HG03571 (cell line): ENCODE results near the gene LRRC46.

Experiments
- ATAC-seq: cut with Tn5 transposase; IDR thresholded peaks from one replicate; pipeline ENCODE4 v1.9.1; 2021; ENCODE audit not compliant: unreplicated experiment

LRRC46 gene

GRCh38 chr17:47875011-47875985 lies 43.8 kb downstream of the LRRC46 start:
- no peak for ATAC-seq

GRCh38 chr17:47877368-47878034 lies 46.0 kb downstream of the LRRC46 start:
- no peak for ATAC-seq

- ATAC-seq: no peak
Measured at GRCh38 chr17:47878203-47879027, 46.9 kb downstream of the LRRC46 start.

- ATAC-seq: no peak
Measured at GRCh38 chr17:47879028-47879585, 47.6 kb downstream of the LRRC46 start.

DNA sequence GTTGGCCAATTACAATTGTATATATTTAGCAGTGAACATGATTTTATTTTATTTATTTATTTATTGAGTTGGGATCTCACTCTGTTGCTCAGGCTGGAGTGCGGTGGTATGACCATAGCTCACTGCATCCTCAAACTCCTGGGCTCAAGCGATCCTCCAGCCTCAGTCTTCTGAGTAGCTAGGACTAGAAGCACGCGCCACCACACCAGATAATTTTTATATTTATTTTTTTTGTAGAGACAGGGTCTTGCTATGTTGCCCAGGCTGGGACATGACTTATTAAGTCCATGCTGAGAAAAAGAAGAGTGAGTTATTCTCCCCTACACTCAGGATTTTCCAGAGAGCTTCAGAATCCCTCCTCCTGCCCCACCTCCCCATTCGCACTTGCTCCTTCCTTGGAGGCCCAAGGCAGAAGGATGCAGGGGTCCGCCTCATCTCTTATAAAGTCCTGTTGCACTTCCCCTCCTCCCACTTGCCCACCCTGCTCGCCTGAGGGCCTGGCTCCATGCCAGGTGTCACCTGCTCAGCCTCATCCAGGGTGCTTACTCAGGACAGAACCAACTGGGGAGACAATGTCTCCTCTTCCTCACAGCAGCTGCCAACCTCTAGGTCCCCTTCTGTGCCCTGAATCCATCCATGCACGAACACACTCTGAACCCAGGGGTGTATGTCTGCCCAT lies 48.4 kb downstream of the LRRC46 start:
- no peak for ATAC-seq

- ATAC-seq: no peak
Measured at GRCh38 chr17:47882247-47882646, 50.8 kb downstream of the LRRC46 start.

DNA sequence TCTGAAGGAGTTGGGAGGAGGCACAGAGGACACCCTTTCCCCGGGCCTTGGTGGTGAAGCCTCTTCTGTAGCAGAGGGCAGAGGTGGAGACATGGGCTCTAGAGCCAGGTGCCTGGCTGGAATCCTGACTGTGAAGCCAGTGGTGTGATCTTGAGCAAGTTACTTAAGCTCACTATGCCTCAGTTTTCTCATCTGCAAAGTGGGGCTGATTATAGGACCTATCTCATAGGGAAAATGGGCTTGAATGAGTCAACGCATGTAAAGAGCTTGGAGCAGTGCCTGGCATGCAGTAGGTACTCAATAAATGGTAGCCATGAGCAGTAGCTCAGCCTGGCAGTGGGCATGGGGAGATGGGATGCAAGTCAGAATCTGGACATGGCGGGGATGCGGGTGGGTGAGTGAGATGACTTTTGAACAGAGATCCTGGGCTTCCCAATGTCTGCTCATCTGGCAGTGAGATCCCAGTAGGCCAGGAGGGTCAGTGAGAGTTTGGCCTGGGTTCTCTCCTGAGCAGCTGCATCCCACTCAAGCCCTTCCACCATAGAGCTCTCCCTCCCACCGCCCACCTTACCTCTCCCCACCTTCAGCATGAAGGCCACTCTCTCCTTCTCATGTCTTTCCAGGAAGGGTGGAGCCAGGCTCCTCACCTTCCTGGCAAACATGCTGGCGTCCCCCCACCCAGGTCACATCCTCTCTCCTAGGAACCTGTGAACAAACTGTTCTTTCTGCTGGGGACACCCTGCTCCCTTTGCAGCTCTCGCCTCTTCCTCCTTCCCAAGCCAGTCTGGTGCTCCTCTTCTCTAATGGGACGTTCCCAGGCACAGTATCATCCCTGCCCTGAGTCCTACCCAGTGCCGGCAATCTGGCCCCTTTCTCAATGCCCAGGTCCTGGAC lies 51.5 kb downstream of the LRRC46 start:
- ATAC-seq: no peak

GRCh38 chr17:47883589-47884426 lies 52.3 kb downstream of the LRRC46 start:
- ATAC-seq: no peak

DNA sequence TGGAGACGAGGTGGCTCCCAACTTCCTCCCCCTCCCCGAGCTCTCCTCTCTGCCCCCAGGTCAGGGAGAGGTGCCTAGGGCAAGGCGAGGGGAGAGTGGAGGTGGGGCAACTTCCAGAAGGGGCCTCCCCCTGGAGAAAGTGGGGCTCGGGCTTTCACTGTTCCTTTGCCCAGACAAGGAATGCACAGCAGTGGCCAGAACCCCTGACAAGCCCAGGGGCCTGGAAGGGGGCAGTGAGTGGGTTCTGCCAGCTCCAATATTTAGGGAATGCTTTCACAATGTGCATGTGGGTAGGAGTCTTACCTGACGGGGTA lies 52.9 kb downstream of the LRRC46 start:
- ATAC-seq: no peak

DNA sequence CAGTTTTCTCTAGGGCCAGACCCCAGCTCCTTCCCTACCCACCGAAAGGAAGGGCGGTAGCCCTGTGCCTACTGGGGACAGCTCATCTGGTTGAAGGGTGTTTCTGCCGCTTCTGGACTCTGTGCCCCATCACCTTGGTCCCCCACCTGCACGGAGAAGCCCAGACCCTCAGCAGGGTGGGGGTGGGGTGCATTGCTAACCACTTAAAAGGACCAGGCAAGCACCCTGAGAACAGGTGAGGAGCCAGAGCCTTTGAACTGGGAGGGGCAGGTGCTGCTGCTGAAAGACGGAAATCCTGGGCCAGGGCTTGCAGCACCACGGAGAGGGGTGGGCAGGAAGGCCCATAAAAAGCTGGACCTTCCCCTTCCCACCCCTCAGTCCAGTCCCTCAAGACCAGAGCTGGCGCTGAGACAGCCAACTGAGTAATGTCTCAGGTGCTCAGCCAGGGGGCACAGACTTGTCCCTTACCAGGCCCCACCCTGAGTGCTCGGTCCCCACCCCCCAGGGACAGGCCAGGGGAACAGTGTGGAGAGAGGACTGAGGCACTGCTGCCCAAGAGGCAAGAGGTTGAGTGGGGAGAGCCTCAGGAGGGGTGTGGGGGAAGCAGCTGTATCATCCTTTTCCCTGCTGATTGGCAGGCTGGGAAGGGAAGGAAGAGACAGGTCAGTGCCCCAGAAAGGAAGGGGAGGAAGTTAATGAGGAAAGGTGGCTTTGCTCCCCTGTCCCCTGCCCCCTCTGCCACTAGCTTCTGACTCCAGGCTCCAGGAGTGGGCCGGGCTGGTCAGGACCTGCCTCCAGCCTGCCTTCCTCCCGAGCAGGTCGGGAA lies 53.6 kb downstream of the LRRC46 start:
- ATAC-seq: no peak
